Keratinocyte (primary cell): ENCODE measurements around the gene STEAP1B.

ENCODE experiments used
- CTCF ChIP-seq, 3 experiments: IDR thresholded peaks in 1 of 3; conservative IDR thresholded peaks in 1 of 3; optimal IDR thresholded peaks in 1 of 3; 2 replicates in 2 of 3; 3 replicates in 1 of 3; pipeline versions ENCODE3 to v1.5.1; 2011; ENCODE audit warnings: low read length in 3 of 3, mild to moderate bottlenecking in 3 of 3, moderate library complexity in 2 of 3, control low read depth in 1 of 3, inconsistent platforms in 1 of 3; ENCODE audit not compliant: insufficient read depth in 2 of 3; ENCODE audit errors: extremely low read depth in 1 of 3
- EZH2 ChIP-seq: IDR thresholded peaks from one replicate; pipeline ENCODE4 v1.6.1; 2012; ENCODE audit warnings: inconsistent platforms, mild to moderate bottlenecking, low read length, moderate library complexity

DNA sequence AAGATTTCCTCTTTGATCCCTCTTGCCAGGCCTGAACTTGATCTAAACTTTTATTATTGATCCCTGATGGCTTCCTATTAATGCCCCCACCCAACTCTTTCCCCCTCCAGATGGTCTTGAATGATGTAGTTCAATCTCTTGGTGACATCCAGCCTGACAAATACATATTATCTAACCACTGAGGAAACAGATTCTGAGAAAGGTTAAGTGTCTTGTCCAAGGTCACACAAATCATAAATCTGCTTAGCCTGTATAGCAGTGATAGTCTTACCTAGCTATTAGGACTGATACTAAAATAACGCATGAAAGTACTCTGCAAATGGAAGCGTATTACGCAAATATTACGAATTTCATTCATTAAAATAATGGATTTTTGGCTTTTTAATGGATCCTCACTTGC lies 22.7 kb downstream of the STEAP1B start:
- TF ChIP-seq CTCF (optimal IDR thresholded peaks at IDR 0.05 in 1 of 3, IDR thresholded peaks at IDR 0.05 in 1 of 3, conservative IDR thresholded peaks at IDR 0.05 in 1 of 3; ENCODE audit: extremely low read depth in 1 of 3, insufficient read depth in 2 of 3, low read length in 3 of 3) = no peak
- no peak for TF ChIP-seq EZH2
